D721Med (cell line): ENCODE results near the gene LNPEP.

Source experiments
- DNase-seq: peaks from one replicate; pipeline ENCODE4 v3.0.0; 2011; ENCODE audit warnings: low spot score; ENCODE audit not compliant: insufficient read length
- FAIRE-seq: peaks from 2 replicates; lab custom pipeline; 2011; peaks lifted over from hg19 to GRCh38; lab: Jason Lieb, UNC
- TF ChIP-seq, protein P1 (sequence below): IDR thresholded peaks from 2 replicates; pipeline ENCODE4 v1.5.1; 2012; ENCODE audit warnings: mild to moderate bottlenecking, control low read depth; ENCODE audit not compliant: insufficient read depth; ENCODE audit errors: missing control alignments

The LNPEP gene

GRCh38 chr5:96935559-96936430 is at the start of gene LNPEP:
Gene LNPEP (plus strand): TSS chr5:96936080. CDS start chr5:96936156, 76 bp downstream.
- no peak for FAIRE-seq
- TF ChIP-seq, protein P1, sequence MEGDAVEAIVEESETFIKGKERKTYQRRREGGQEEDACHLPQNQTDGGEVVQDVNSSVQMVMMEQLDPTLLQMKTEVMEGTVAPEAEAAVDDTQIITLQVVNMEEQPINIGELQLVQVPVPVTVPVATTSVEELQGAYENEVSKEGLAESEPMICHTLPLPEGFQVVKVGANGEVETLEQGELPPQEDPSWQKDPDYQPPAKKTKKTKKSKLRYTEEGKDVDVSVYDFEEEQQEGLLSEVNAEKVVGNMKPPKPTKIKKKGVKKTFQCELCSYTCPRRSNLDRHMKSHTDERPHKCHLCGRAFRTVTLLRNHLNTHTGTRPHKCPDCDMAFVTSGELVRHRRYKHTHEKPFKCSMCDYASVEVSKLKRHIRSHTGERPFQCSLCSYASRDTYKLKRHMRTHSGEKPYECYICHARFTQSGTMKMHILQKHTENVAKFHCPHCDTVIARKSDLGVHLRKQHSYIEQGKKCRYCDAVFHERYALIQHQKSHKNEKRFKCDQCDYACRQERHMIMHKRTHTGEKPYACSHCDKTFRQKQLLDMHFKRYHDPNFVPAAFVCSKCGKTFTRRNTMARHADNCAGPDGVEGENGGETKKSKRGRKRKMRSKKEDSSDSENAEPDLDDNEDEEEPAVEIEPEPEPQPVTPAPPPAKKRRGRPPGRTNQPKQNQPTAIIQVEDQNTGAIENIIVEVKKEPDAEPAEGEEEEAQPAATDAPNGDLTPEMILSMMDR: no peak

GRCh38 chr5:96893342-96893741 is 42.5 kb upstream of the LNPEP start:
- FAIRE-seq (no peak), DNase-seq (no peak)
- TF ChIP-seq, protein P1: no peak

More at GRCh38 chr5:96935559-96936430, at the start of gene LNPEP:
- DNase-seq: peak; percentile 25

DNA sequence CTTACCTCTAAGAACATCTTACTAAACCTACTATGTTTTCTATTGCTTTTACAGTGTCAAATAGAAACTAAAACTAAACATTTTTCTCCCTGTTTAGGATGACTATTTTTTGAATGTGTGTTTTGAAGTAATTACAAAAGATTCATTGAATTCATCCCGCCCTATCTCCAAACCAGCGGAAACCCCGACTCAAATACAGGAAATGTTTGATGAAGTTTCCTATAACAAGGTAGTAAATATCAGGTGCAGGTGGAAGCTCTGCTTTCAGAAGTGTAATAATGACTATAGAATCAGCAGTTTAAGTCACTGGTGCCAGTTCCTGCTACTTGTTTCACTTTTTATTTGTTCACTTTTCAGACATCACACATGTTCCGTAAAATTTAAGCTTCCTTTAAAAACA is 39.6 kb upstream of the LNPEP start:
- DNase-seq (no peak), FAIRE-seq (no peak)
- TF ChIP-seq, protein P1: no peak

DNA sequence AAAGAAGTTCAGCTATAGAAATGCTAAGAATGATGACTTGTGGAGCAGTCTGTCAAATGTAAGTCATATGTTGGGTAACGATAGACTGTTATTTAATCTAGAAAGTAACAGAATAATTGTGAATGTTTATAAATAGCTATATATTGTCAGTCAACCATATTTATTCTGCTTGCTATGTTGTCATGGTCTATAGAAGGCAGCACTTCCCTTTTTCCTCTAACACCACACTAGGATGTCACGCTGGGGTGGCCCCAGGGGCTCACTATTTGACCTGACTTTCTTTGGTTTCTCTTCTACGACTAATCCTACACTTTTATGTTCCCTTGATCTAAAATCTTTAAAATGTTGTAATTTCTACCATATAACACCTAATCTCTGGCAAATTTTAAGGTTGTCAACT is 39.1 kb upstream of the LNPEP start:
- TF ChIP-seq, protein P1: no peak
- FAIRE-seq: no peak
- no peak for DNase-seq

DNA sequence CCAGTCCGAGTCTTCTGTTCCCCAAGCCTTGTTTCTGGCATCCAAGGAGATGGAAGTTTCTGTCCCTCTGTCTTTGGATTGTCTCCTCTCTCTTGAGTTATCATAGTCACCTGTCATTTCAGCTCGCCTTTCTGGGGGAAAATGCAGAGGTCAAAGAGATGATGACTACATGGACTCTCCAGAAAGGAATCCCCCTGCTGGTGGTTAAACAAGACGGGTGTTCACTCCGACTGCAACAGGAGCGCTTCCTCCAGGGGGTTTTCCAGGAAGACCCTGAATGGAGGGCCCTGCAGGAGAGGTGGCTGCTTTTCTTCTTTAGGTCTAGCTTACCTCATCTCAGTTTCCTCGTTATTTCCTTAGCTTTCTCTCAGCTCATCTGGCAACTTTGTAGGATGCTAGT is 34.5 kb upstream of the LNPEP start:
- TF ChIP-seq, protein P1: no peak
- no peak for FAIRE-seq
- no peak for DNase-seq

GRCh38 chr5:96901841-96902240 is 34.0 kb upstream of the LNPEP start:
- no peak for FAIRE-seq
- TF ChIP-seq, protein P1: no peak
- no peak for DNase-seq

- FAIRE-seq: no peak
- TF ChIP-seq, protein P1: no peak
- DNase-seq: no peak
Observed at GRCh38 chr5:96902876-96903275, 33.0 kb upstream of the LNPEP start.
